OCI-LY1 (cell line): ENCODE data around the gene UBE2G2.

ENCODE experiments used
- H2AFZ ChIP-seq: fragments of 200-600 bp; sonication (generic), shearing (Covaris generic); 2 replicates; pipeline ENCODE4 v1.6.0; 2014; ENCODE audit warnings: antibody characterized with exemption, mild to moderate bottlenecking, low read length
- H3F3A ChIP-seq: fragments of 200-600 bp; sonication (generic), shearing (Covaris generic); 2 replicates; pipeline ENCODE4 v1.6.0; 2014; ENCODE audit warnings: mild to moderate bottlenecking, antibody characterized with exemption, low read length, moderate library complexity; ENCODE audit not compliant: insufficient read depth
- H3K27ac ChIP-seq: fragments of 200-600 bp; sonication (generic); 2 replicates; pipeline ENCODE4 v1.5.1; 2014; ENCODE audit warnings: low read length, mixed run types, mild to moderate bottlenecking, low read depth; ENCODE audit not compliant: poor library complexity, severe bottlenecking
- H3K27me3 ChIP-seq: fragments of 200-600 bp; sonication (generic); 2 replicates; pipeline ENCODE4 v1.6.0; 2014; ENCODE audit warnings: antibody characterized with exemption, mild to moderate bottlenecking, low read length, moderate library complexity; ENCODE audit not compliant: insufficient read depth
- H3K36me3 ChIP-seq: fragments of 200-600 bp; sonication (generic); 2 replicates; pipeline ENCODE4 v1.6.1; 2014; ENCODE audit warnings: mild to moderate bottlenecking, antibody characterized with exemption, low read length, moderate library complexity, mixed read lengths; ENCODE audit not compliant: insufficient read depth
- H3K4me1 ChIP-seq: fragments of 200-600 bp; sonication (generic); 2 replicates; pipeline ENCODE4 v1.5.1; 2014; ENCODE audit warnings: mild to moderate bottlenecking, low read length, moderate library complexity; ENCODE audit not compliant: insufficient read depth, severe bottlenecking
- H3K4me2 ChIP-seq: fragments of 200-600 bp; sonication (generic), shearing (Covaris generic); 2 replicates; pipeline ENCODE4 v1.6.1; 2014; ENCODE audit warnings: low read length
- H3K4me3 ChIP-seq: fragments of 200-600 bp; sonication (generic); 2 replicates; pipeline ENCODE4 v1.5.1; 2014; ENCODE audit warnings: low read length, low read depth, mild to moderate bottlenecking, mixed read lengths; ENCODE audit not compliant: poor library complexity, severe bottlenecking
- H3K79me2 ChIP-seq: fragments of 200-600 bp; shearing (Covaris generic); 2 replicates; pipeline ENCODE4 v1.6.1; 2016; ENCODE audit warnings: mixed run types, low read length, mixed read lengths; ENCODE audit not compliant: insufficient read depth
- H3K9ac ChIP-seq: fragments of 200-600 bp; sonication (generic), shearing (Covaris generic); 2 replicates; pipeline ENCODE4 v1.6.1; 2014; ENCODE audit warnings: mild to moderate bottlenecking, low read length, mixed read lengths
- H3K9me2 ChIP-seq: fragments of 200-600 bp; sonication (generic), shearing (Covaris generic); 2 replicates; pipeline ENCODE4 v1.6.1; 2014; ENCODE audit warnings: low read depth, mild to moderate bottlenecking, low read length, mixed read lengths
- H3K9me3 ChIP-seq: fragments of 200-600 bp; shearing (Covaris generic); 2 replicates; pipeline ENCODE4 v1.6.1; 2014; ENCODE audit warnings: low read length, mixed read lengths
- H4K20me1 ChIP-seq: fragments of 200-600 bp; sonication (generic), shearing (Covaris generic); 2 replicates; pipeline ENCODE4 v1.6.0; 2016; ENCODE audit warnings: mild to moderate bottlenecking, low read length; ENCODE audit not compliant: insufficient read depth
- EZH2 ChIP-seq: fragments of 200-600 bp; sonication (generic), shearing (Covaris generic); IDR thresholded peaks from 2 replicates; pipeline ENCODE4 v1.8.0; 2017; ENCODE audit warnings: borderline replicate concordance, mixed run types, mild to moderate bottlenecking, antibody characterized with exemption, low read length, moderate library complexity, mixed read lengths
- TF ChIP-seq, protein P1 (sequence below): fragments of 200-600 bp; sonication (generic), shearing (Covaris generic); IDR thresholded peaks from 2 replicates; pipeline ENCODE4 v1.5.1; 2017; ENCODE audit warnings: mild to moderate bottlenecking, antibody characterized with exemption, low read length, moderate library complexity, mixed read lengths

The UBE2G2 gene

DNA sequence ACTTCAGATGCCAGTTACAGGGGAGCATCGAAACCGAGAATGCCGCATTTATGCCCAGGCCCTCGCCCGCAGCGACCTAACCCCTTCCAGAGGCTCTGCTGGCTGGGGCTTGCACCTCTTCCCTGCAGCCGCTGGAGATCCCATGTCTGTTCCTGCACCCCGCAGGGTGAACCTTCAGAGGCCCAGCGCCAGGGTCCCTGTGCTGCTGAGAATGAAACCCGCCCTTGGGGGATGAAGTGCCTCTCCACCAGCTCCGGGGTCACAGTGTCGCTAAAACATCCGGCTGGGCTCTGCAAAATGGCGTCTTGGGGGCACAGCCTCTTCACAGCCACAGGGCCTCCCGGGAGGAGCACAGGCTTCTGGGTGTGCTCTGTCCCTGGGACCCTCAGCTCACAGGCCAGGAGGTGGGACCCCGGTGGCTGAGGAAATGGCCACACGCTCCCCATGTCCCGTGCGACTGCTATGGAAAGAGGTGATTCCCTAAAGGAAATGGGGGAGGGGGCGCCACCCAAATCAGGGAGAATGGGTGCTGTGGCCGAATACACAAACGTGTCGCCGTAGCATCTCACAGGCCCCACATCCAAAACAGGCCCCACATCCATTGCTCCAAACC lies 50.3 kb downstream of the UBE2G2 start:
- peaks cover 10% of the 10 kb centered on the region; the same call in 1 of the 2 replicates for H3K27me3 ChIP-seq
- no peaks in the 10 kb centered on the region for H3K79me2 ChIP-seq
- no peaks in the 10 kb centered on the region for H3K4me1 ChIP-seq
- no peak for TF ChIP-seq EZH2
- TF ChIP-seq, protein P1, sequence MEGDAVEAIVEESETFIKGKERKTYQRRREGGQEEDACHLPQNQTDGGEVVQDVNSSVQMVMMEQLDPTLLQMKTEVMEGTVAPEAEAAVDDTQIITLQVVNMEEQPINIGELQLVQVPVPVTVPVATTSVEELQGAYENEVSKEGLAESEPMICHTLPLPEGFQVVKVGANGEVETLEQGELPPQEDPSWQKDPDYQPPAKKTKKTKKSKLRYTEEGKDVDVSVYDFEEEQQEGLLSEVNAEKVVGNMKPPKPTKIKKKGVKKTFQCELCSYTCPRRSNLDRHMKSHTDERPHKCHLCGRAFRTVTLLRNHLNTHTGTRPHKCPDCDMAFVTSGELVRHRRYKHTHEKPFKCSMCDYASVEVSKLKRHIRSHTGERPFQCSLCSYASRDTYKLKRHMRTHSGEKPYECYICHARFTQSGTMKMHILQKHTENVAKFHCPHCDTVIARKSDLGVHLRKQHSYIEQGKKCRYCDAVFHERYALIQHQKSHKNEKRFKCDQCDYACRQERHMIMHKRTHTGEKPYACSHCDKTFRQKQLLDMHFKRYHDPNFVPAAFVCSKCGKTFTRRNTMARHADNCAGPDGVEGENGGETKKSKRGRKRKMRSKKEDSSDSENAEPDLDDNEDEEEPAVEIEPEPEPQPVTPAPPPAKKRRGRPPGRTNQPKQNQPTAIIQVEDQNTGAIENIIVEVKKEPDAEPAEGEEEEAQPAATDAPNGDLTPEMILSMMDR: no peak
- H3K36me3 ChIP-seq: no peaks in the 10 kb centered on the region
- no peaks in the 10 kb centered on the region for H4K20me1 ChIP-seq
- H3K4me2 ChIP-seq: no peak overlapping the region
- H3K27ac ChIP-seq: no peak overlapping the region
- H2AFZ ChIP-seq: no peak overlapping the region
- no peak overlapping the region for H3K4me3 ChIP-seq
- no peaks in the 10 kb centered on the region for H3K9me3 ChIP-seq
- H3F3A ChIP-seq: no peaks in the 10 kb centered on the region
- H3K9ac ChIP-seq: no peak overlapping the region
- H3K9me2 ChIP-seq: no peaks in the 10 kb centered on the region

DNA sequence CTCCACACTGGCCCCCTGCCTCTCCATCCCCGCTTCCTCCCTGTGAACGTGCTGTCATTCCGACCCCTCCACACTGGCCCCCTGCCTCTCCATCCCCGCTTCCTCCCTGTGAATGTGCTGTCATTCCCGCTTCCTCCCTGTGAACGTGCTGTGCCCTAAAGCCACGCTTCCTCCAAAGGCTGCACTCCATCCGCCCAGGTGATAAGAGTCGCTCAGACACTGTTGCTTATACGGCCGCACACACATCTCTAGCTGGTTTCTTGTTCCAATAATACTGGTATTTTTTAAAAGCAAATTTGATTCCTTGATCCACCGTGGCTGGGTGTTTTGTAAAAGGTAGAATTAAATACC lies 51.0 kb downstream of the UBE2G2 start:
- Histone ChIP-seq H3F3A (no peaks in the 10 kb centered on the region), H3K4me2 (no peak overlapping the region), H3K9ac (no peak overlapping the region), H4K20me1 (no peaks in the 10 kb centered on the region), H3K36me3 (no peaks in the 10 kb centered on the region), H2AFZ (no peak overlapping the region), H3K27me3 (peaks cover 10% of the 10 kb centered on the region; the same call in 1 of the 2 replicates), H3K4me3 (no peak overlapping the region), H3K4me1 (no peaks in the 10 kb centered on the region), H3K79me2 (no peaks in the 10 kb centered on the region), H3K9me3 (no peaks in the 10 kb centered on the region), H3K27ac (no peak overlapping the region), H3K9me2 (no peaks in the 10 kb centered on the region)
- no peak for TF ChIP-seq EZH2
- TF ChIP-seq, protein P1: no peak

DNA sequence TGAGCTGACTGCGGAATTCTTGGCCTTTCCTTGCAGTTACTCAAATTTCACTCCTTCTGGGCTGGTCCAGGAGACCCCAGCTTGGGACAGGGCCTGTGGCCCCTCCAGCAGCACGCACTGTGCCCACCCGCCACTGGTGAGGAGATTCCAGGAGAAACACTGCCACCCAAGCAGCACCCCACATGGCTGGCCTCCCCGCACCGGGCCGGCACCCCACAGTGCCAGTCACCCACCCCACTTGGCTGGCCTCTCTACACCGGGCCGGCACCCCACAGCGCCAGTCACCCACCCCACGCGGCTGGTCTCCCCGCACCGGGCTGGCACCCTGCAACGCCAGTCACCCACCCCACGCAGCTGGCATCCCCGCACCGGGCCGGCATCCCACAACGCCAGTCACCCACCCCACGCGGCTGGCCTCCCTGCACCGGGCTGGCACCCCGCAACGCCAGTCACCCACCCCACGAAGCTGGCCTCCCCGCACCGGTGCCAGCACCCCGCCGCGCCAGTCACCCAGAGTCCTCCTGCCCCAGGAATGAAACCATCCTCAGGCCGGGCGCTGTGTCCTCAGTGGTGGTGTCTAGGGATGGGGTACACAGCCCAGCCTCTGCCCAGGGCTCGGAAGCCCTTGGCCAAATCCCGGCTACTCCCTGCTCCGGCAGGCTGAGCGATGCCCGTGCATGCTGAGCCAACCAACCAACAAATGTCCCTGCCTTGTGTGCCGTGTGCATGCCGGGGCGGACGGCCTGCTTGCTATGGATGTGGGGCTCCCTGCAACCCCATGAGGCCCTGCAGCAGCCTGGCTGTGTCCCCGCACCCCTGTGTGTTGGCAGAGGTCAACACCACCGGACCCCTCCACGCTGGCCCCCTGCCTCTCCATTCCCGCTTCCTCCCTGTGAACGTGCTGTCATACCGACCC lies 51.6 kb downstream of the UBE2G2 start:
- no peak overlapping the region for H3K4me2 ChIP-seq
- H3K27ac ChIP-seq: no peak overlapping the region
- no peaks in the 10 kb centered on the region for H3K4me1 ChIP-seq
- H2AFZ ChIP-seq: no peak overlapping the region
- H3K9ac ChIP-seq: no peak overlapping the region
- no peaks in the 10 kb centered on the region for H3K79me2 ChIP-seq
- H3K27me3 ChIP-seq: peaks cover 10% of the 10 kb centered on the region; the same call in 1 of the 2 replicates
- H3K9me3 ChIP-seq: no peaks in the 10 kb centered on the region
- no peaks in the 10 kb centered on the region for H3K36me3 ChIP-seq
- TF ChIP-seq EZH2: no peak
- TF ChIP-seq, protein P1: no peak
- H3F3A ChIP-seq: no peaks in the 10 kb centered on the region
- no peaks in the 10 kb centered on the region for H4K20me1 ChIP-seq
- no peaks in the 10 kb centered on the region for H3K9me2 ChIP-seq
- no peak overlapping the region for H3K4me3 ChIP-seq
